Measurements from ENCODE around the gene OR13C3.

- TF ChIP-seq CTCF (IDR thresholded peaks at IDR 0.05; ENCODE audit: low read depth, low read length, missing input control) (no peak), RAD21 (IDR thresholded peaks at IDR 0.05) (no peak), REST (IDR thresholded peaks at IDR 0.05) (no peak), YY1 (IDR thresholded peaks at IDR 0.05) (no peak), NR2F2 (IDR thresholded peaks at IDR 0.05) (no peak), SP1 (IDR thresholded peaks at IDR 0.05) (no peak)
Observed at GRCh38 chr9:104506565-104506964, 30.1 kb downstream of the OR13C3 start.

All from liver (tissue), 3 donors.